ENCODE data around the gene SYT15B.
"Not testable (repeated sequence)": the region's sequence is repeated elsewhere in the genome, so short reads cannot be mapped to it uniquely, and the experiment has no call there.

Gene SYT15B

GRCh38 chr10:47753871-47754270, 9.5 kb downstream of the SYT15B start:
- not testable (repeated sequence) for H3K27me3 ChIP-seq (ENCODE audit: insufficient read depth, insufficient read length); H3K4me3 ChIP-seq (ENCODE audit: insufficient read length, low read depth); H3K9ac ChIP-seq (ENCODE audit: insufficient read length, low read depth); H3K9me3 ChIP-seq (ENCODE audit: insufficient read depth, low read length); H3K36me3 ChIP-seq (ENCODE audit: insufficient read depth, insufficient read length, low read length); H3K4me1 ChIP-seq (ENCODE audit: insufficient read depth, insufficient read length); DNase-seq (ENCODE audit: low read depth, low spot score)

GRCh38 chr10:47753176-47753575, 10.2 kb downstream of the SYT15B start:
- H3K27me3 ChIP-seq (ENCODE audit: insufficient read depth, insufficient read length); H3K4me3 ChIP-seq (ENCODE audit: insufficient read length, low read depth); H3K36me3 ChIP-seq (ENCODE audit: insufficient read depth, insufficient read length, low read length); H3K9ac ChIP-seq (ENCODE audit: insufficient read length, low read depth); DNase-seq (ENCODE audit: low read depth, low spot score); H3K4me1 ChIP-seq (ENCODE audit: insufficient read depth, insufficient read length); H3K9me3 ChIP-seq (ENCODE audit: insufficient read depth, low read length): not testable (repeated sequence)

GRCh38 chr10:47751821-47752220, 11.6 kb downstream of the SYT15B start:
- H3K4me3 ChIP-seq (ENCODE audit: insufficient read length, low read depth); H3K36me3 ChIP-seq (ENCODE audit: insufficient read depth, insufficient read length, low read length); H3K9ac ChIP-seq (ENCODE audit: insufficient read length, low read depth); H3K27me3 ChIP-seq (ENCODE audit: insufficient read depth, insufficient read length); H3K4me1 ChIP-seq (ENCODE audit: insufficient read depth, insufficient read length); DNase-seq (ENCODE audit: low read depth, low spot score); H3K9me3 ChIP-seq (ENCODE audit: insufficient read depth, low read length): not testable (repeated sequence)

- DNase-seq (ENCODE audit: low read depth, low spot score); H3K36me3 ChIP-seq (ENCODE audit: insufficient read depth, insufficient read length, low read length): not testable (repeated sequence)
These were observed 13.0 kb downstream of the SYT15B start for GRCh38 chr10:47750360-47750759.

GRCh38 chr10:47746780-47747376, 16.5 kb downstream of the SYT15B start:
- not testable (repeated sequence) for DNase-seq (ENCODE audit: low read depth, low spot score); H3K27me3 ChIP-seq (ENCODE audit: insufficient read depth, insufficient read length); H3K4me3 ChIP-seq (ENCODE audit: insufficient read length, low read depth); H3K36me3 ChIP-seq (ENCODE audit: insufficient read depth, insufficient read length, low read length); H3K9ac ChIP-seq (ENCODE audit: insufficient read length, low read depth); H3K9me3 ChIP-seq (ENCODE audit: insufficient read depth, low read length); H3K4me1 ChIP-seq (ENCODE audit: insufficient read depth, insufficient read length)

More at GRCh38 chr10:47750360-47750759, 13.0 kb downstream of the SYT15B start:
- not testable (repeated sequence) for H3K4me1 ChIP-seq (ENCODE audit: insufficient read depth, insufficient read length); H3K9me3 ChIP-seq (ENCODE audit: insufficient read depth, low read length); H3K9ac ChIP-seq (ENCODE audit: insufficient read length, low read depth); H3K4me3 ChIP-seq (ENCODE audit: insufficient read length, low read depth); H3K27me3 ChIP-seq (ENCODE audit: insufficient read depth, insufficient read length)

GRCh38 chr10:47744881-47745280, 18.5 kb downstream of the SYT15B start:
- H3K4me3 ChIP-seq (ENCODE audit: insufficient read length, low read depth); H3K4me1 ChIP-seq (ENCODE audit: insufficient read depth, insufficient read length): not testable (repeated sequence)

GRCh38 chr10:47743611-47744550, 19.5 kb downstream of the SYT15B start:
- not testable (repeated sequence) for H3K36me3 ChIP-seq (ENCODE audit: insufficient read depth, insufficient read length, low read length); H3K9me3 ChIP-seq (ENCODE audit: insufficient read depth, low read length); H3K9ac ChIP-seq (ENCODE audit: insufficient read length, low read depth); H3K27me3 ChIP-seq (ENCODE audit: insufficient read depth, insufficient read length); H3K4me3 ChIP-seq (ENCODE audit: insufficient read length, low read depth); DNase-seq (ENCODE audit: low read depth, low spot score); H3K4me1 ChIP-seq (ENCODE audit: insufficient read depth, insufficient read length)

More at GRCh38 chr10:47744881-47745280, 18.5 kb downstream of the SYT15B start:
- not testable (repeated sequence) for H3K36me3 ChIP-seq (ENCODE audit: insufficient read depth, insufficient read length, low read length); H3K9me3 ChIP-seq (ENCODE audit: insufficient read depth, low read length); H3K27me3 ChIP-seq (ENCODE audit: insufficient read depth, insufficient read length); H3K9ac ChIP-seq (ENCODE audit: insufficient read length, low read depth); DNase-seq (ENCODE audit: low read depth, low spot score)

- not testable (repeated sequence) for H3K9me3 ChIP-seq (ENCODE audit: insufficient read depth, low read length); H3K4me3 ChIP-seq (ENCODE audit: insufficient read length, low read depth); H3K4me1 ChIP-seq (ENCODE audit: insufficient read depth, insufficient read length); H3K36me3 ChIP-seq (ENCODE audit: insufficient read depth, insufficient read length, low read length); H3K9ac ChIP-seq (ENCODE audit: insufficient read length, low read depth); H3K27me3 ChIP-seq (ENCODE audit: insufficient read depth, insufficient read length); DNase-seq (ENCODE audit: low read depth, low spot score)
These were observed 22.5 kb downstream of the SYT15B start for GRCh38 chr10:47740868-47741267.

- H3K4me1 ChIP-seq (ENCODE audit: insufficient read depth, insufficient read length); H3K36me3 ChIP-seq (ENCODE audit: insufficient read depth, insufficient read length, low read length): not testable (repeated sequence)
These were observed 32.5 kb downstream of the SYT15B start for GRCh38 chr10:47730911-47731310.

GRCh38 chr10:47725740-47726139, 37.7 kb downstream of the SYT15B start:
- H3K27me3 ChIP-seq (ENCODE audit: insufficient read depth, insufficient read length); H3K9ac ChIP-seq (ENCODE audit: insufficient read length, low read depth); H3K9me3 ChIP-seq (ENCODE audit: insufficient read depth, low read length); H3K36me3 ChIP-seq (ENCODE audit: insufficient read depth, insufficient read length, low read length); DNase-seq (ENCODE audit: low read depth, low spot score); H3K4me3 ChIP-seq (ENCODE audit: insufficient read length, low read depth); H3K4me1 ChIP-seq (ENCODE audit: insufficient read depth, insufficient read length): not testable (repeated sequence)

More at GRCh38 chr10:47730911-47731310, 32.5 kb downstream of the SYT15B start:
- H3K4me3 ChIP-seq (ENCODE audit: insufficient read length, low read depth); H3K9me3 ChIP-seq (ENCODE audit: insufficient read depth, low read length); H3K27me3 ChIP-seq (ENCODE audit: insufficient read depth, insufficient read length); H3K9ac ChIP-seq (ENCODE audit: insufficient read length, low read depth); DNase-seq (ENCODE audit: low read depth, low spot score): not testable (repeated sequence)

GRCh38 chr10:47725047-47725446, 38.3 kb downstream of the SYT15B start:
- not testable (repeated sequence) for H3K36me3 ChIP-seq (ENCODE audit: insufficient read depth, insufficient read length, low read length); H3K27me3 ChIP-seq (ENCODE audit: insufficient read depth, insufficient read length); H3K9me3 ChIP-seq (ENCODE audit: insufficient read depth, low read length); H3K9ac ChIP-seq (ENCODE audit: insufficient read length, low read depth); DNase-seq (ENCODE audit: low read depth, low spot score); H3K4me1 ChIP-seq (ENCODE audit: insufficient read depth, insufficient read length); H3K4me3 ChIP-seq (ENCODE audit: insufficient read length, low read depth)

- H3K4me3 ChIP-seq (ENCODE audit: insufficient read length, low read depth); H3K9me3 ChIP-seq (ENCODE audit: insufficient read depth, low read length); H3K9ac ChIP-seq (ENCODE audit: insufficient read length, low read depth); DNase-seq (ENCODE audit: low read depth, low spot score); H3K36me3 ChIP-seq (ENCODE audit: insufficient read depth, insufficient read length, low read length); H3K27me3 ChIP-seq (ENCODE audit: insufficient read depth, insufficient read length); H3K4me1 ChIP-seq (ENCODE audit: insufficient read depth, insufficient read length): not testable (repeated sequence)
These were observed 39.3 kb downstream of the SYT15B start for GRCh38 chr10:47724119-47724518.
